GM23338 (cell line): ENCODE results near the gene GATAD2A. TPM values are rescaled to one million over a fixed set of nuclear protein-coding genes. Genes with fewer than 3 reads are reported as not detected.

Experiments
- ATAC-seq: fragments of 200-7000 bp; cut with Tn5 transposase; 3 replicates; pipeline ENCODE4 v1.9.1; 2020
- DNase-seq: peaks from one replicate; pipeline ENCODE4 v3.0.0-alpha.2; 2015; ENCODE audit warnings: low spot score
- H2AFZ ChIP-seq: fragments of 200-600 bp; sonication (generic); 2 replicates; pipeline ENCODE4 v1.8.0; 2016; ENCODE audit warnings: antibody characterized with exemption, mild to moderate bottlenecking, moderate library complexity
- H3F3A ChIP-seq: fragments of 200-600 bp; sonication (generic); replicated peaks from 2 replicates; pipeline ENCODE4 v1.8.0; 2017; ENCODE audit warnings: antibody characterized with exemption, mixed run types, low read depth
- H3K27ac ChIP-seq: fragments of 200-600 bp; sonication (generic); 2 replicates; pipeline ENCODE4 v1.6.1; 2016; ENCODE audit warnings: low read depth
- H3K27me3 ChIP-seq: fragments of 200-600 bp; sonication (generic); 2 replicates; pipeline ENCODE4 v1.8.0; 2016; ENCODE audit warnings: mild to moderate bottlenecking, mixed run types, moderate library complexity; ENCODE audit not compliant: insufficient read depth
- H3K36me3 ChIP-seq: fragments of 200-600 bp; sonication (generic); 2 replicates; pipeline ENCODE4 v1.8.0; 2016; ENCODE audit warnings: mild to moderate bottlenecking; ENCODE audit not compliant: insufficient read depth
- H3K4me1 ChIP-seq: fragments of 200-600 bp; sonication (generic); 2 replicates; pipeline ENCODE4 v1.8.0; 2016; ENCODE audit warnings: mild to moderate bottlenecking, moderate library complexity; ENCODE audit not compliant: insufficient read depth
- H3K4me2 ChIP-seq: fragments of 200-600 bp; sonication (generic); 2 replicates; pipeline ENCODE4 v1.7.1; 2017; ENCODE audit warnings: mixed run types
- H3K4me3 ChIP-seq: fragments of 200-600 bp; sonication (generic); 2 replicates; pipeline ENCODE4 v1.6.1; 2016; ENCODE audit warnings: mixed run types
- H3K79me2 ChIP-seq: fragments of 200-600 bp; sonication (generic); replicated peaks from 2 replicates; pipeline ENCODE4 v1.8.0; 2017; ENCODE audit warnings: mild to moderate bottlenecking; ENCODE audit not compliant: insufficient read depth
- H3K9me2 ChIP-seq: fragments of 200-600 bp; sonication (generic); 2 replicates; pipeline ENCODE4 v1.8.0; 2017; ENCODE audit not compliant: insufficient read depth
- H4K20me1 ChIP-seq: fragments of 200-600 bp; sonication (generic); replicated peaks from 2 replicates; pipeline ENCODE4 v1.8.0; 2017; ENCODE audit warnings: mild to moderate bottlenecking; ENCODE audit not compliant: insufficient read depth
- H3K27ac Mint-ChIP-seq: 2 replicates; pipeline ENCODE4 v1.8.0; 2020; ENCODE audit warnings: inconsistent platforms, mild to moderate bottlenecking, moderate library complexity, mixed read lengths
- H3K27me3 Mint-ChIP-seq: 3 replicates; pipeline ENCODE4 v1.8.0; 2022; ENCODE audit warnings: low read depth, mild to moderate bottlenecking, moderate library complexity, mixed read lengths, inconsistent platforms; ENCODE audit not compliant: insufficient read depth, poor library complexity
- H3K36me3 Mint-ChIP-seq: 3 replicates; pipeline ENCODE4 v1.8.0; 2021; ENCODE audit warnings: low read depth, mild to moderate bottlenecking, inconsistent platforms, moderate library complexity, mixed read lengths
- H3K4me1 Mint-ChIP-seq: 3 replicates; pipeline ENCODE4 v1.8.0; 2020; ENCODE audit warnings: mild to moderate bottlenecking, inconsistent platforms, mixed read lengths
- H3K4me3 Mint-ChIP-seq: 3 replicates; pipeline ENCODE4 v1.8.0; 2021; ENCODE audit warnings: moderate library complexity, mild to moderate bottlenecking, inconsistent platforms, mixed read lengths
- H3K9me3 Mint-ChIP-seq: 3 replicates; pipeline ENCODE4 v1.8.0; 2020; ENCODE audit warnings: moderate library complexity, mild to moderate bottlenecking, inconsistent platforms, mixed read lengths
- CREB1 ChIP-seq: fragments of 250-450 bp; sonication (Bioruptor Pico); IDR thresholded peaks from 2 replicates; pipeline ENCODE4 v1.5.0; 2020; ENCODE audit warnings: low read depth, mild to moderate bottlenecking, moderate library complexity
- ETS1 ChIP-seq: IDR thresholded peaks from 2 replicates; pipeline ENCODE4 v1.6.1; 2016; ENCODE audit warnings: antibody characterized with exemption
- EZH2 ChIP-seq: fragments of 200-600 bp; sonication (generic); IDR thresholded peaks from one replicate; pipeline ENCODE4 v1.8.0; 2017; ENCODE audit warnings: antibody characterized with exemption, mild to moderate bottlenecking, low read depth; ENCODE audit not compliant: unreplicated experiment
- EZH2phosphoT487 ChIP-seq: fragments of 200-600 bp; sonication (generic); IDR thresholded peaks from one replicate; pipeline ENCODE4 v1.8.1; 2018; ENCODE audit warnings: antibody characterized with exemption; ENCODE audit not compliant: unreplicated experiment
- JUNB ChIP-seq: IDR thresholded peaks from one replicate; pipeline ENCODE4 v1.6.1; 2016; ENCODE audit warnings: antibody characterized with exemption; ENCODE audit not compliant: unreplicated experiment
- NANOG ChIP-seq: IDR thresholded peaks from 2 replicates; pipeline ENCODE4 v1.6.1; 2016; ENCODE audit warnings: antibody characterized with exemption, borderline replicate concordance
- POLR2AphosphoS5 ChIP-seq: IDR thresholded peaks from 2 replicates; pipeline ENCODE4 v1.6.1; 2016; ENCODE audit warnings: antibody characterized with exemption, low read depth
- STAT1 ChIP-seq: IDR thresholded peaks from one replicate; pipeline ENCODE4 v1.6.1; 2016; ENCODE audit warnings: antibody characterized with exemption; ENCODE audit not compliant: unreplicated experiment
- ZNF114 ChIP-seq: fragments of 250-450 bp; sonication (Bioruptor Pico); IDR thresholded peaks from 2 replicates; pipeline ENCODE4 v1.5.0; 2020; ENCODE audit warnings: mild to moderate bottlenecking, moderate library complexity
- ZNF331 ChIP-seq: fragments of 250-450 bp; sonication (Bioruptor Pico); IDR thresholded peaks from 2 replicates; pipeline ENCODE4 v1.5.0; 2020; ENCODE audit warnings: low read depth, mild to moderate bottlenecking, moderate library complexity
- ZNF462 ChIP-seq: fragments of 250-450 bp; sonication (Bioruptor Pico); IDR thresholded peaks from 2 replicates; pipeline ENCODE4 v1.5.0; 2020; ENCODE audit warnings: mild to moderate bottlenecking, moderate library complexity
- polyA plus RNA-seq: library from polyadenylated mRNA; unstranded; fragments of >200 nt; fragmentation: Nextera tagmentation; extraction: Ambion mirVana; gene quantifications from 2 replicates; pipeline ENCODE4 v1.2.1, GENCODE V29; 2016
- total RNA-seq: library from RNA; depleted of rRNA; stranded (reverse); fragments of >200 nt; shearing (Covaris generic); gene quantifications from 2 replicates; pipeline ENCODE4 v1.2.3, GENCODE V29; 2014
- TF ChIP-seq, protein P1 (sequence below), 2 experiments: fragments of 200-600 bp in 1 of 2; sonication (generic) in 1 of 2; conservative IDR thresholded peaks; 2 replicates each; pipeline versions ENCODE4 v1.5.1 to v1.6.1; 2016 to 2017; ENCODE audit warnings: antibody characterized with exemption in 2 of 2, low read depth in 2 of 2, mild to moderate bottlenecking in 2 of 2, moderate library complexity in 1 of 2
- TF ChIP-seq, protein P2 (sequence below): IDR thresholded peaks from one replicate; pipeline ENCODE4 v1.6.1; 2018; ENCODE audit warnings: antibody characterized with exemption; ENCODE audit not compliant: unreplicated experiment

The GATAD2A gene
- total and polyA plus RNA-seq, 2 experiments from 2014 or later, result 40.0 to 151 TPM

DNA sequence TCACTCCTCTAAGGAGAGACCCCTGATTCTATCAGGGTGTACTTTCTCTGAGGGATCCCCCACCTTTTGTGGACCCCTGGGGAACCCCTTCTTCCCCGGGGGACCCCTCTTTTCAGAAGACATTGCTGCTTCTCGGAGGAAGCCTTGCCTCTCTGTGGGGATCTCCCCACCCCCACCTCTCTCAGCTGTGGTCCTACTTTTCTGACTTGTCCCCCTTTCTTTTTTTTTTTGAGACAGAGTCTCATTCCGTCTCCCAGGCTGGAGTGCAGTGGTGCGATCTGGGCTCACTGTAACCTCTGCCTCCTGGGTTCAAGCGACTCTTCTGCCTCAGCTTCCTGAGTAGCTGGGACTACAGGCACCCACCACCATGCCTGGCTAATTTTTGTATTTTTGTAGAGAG lies 18.4 kb upstream of the GATAD2A start:
- ATAC-seq (no peak), DNase-seq (no peak)
- Histone ChIP-seq H4K20me1 (no peaks in the 10 kb centered on the region; the same call in 1 of the 2 replicates), H3K27ac (no peak overlapping the region), H3K27me3 (peaks cover 9% of the 10 kb centered on the region; the same call in 1 of the 2 replicates), H3K79me2 (peaks cover 65% of the 10 kb centered on the region), H2AFZ (no peak overlapping the region), H3K4me2 (peak overlapping the region; percentile 99), H3K4me3 (peak overlapping the region; percentile 95), H3F3A (peaks cover 7% of the 10 kb centered on the region), H3K9me2 (0 out of 2 replicates have a peak, but pooled peaks cover 7% of the 10 kb centered on the region), H3K36me3 (no peaks in the 10 kb centered on the region), H3K4me1 (peaks cover 32% of the 10 kb centered on the region)
- Mint-ChIP-seq H3K36me3 (no peaks in the 10 kb centered on the region), H3K27ac (no peak overlapping the region), H3K4me3 (peak overlapping the region; percentile 88), H3K4me1 (peaks cover 34% of the 10 kb centered on the region), H3K9me3 (peaks cover 16% of the 10 kb centered on the region; the same call in 2 of the 3 replicates), H3K27me3 (peaks cover 22% of the 10 kb centered on the region)
- TF ChIP-seq POLR2AphosphoS5 (no peak), NANOG (no peak), JUNB (no peak), ZNF462 (CRISPR knock-in tag) (no peak), CREB1 (no peak), STAT1 (no peak), EZH2phosphoT487 (no peak), EZH2 (no peak), ZNF331 (CRISPR knock-in tag) (no peak), ZNF114 (no peak), ETS1 (no peak)
- TF ChIP-seq, protein P1, sequence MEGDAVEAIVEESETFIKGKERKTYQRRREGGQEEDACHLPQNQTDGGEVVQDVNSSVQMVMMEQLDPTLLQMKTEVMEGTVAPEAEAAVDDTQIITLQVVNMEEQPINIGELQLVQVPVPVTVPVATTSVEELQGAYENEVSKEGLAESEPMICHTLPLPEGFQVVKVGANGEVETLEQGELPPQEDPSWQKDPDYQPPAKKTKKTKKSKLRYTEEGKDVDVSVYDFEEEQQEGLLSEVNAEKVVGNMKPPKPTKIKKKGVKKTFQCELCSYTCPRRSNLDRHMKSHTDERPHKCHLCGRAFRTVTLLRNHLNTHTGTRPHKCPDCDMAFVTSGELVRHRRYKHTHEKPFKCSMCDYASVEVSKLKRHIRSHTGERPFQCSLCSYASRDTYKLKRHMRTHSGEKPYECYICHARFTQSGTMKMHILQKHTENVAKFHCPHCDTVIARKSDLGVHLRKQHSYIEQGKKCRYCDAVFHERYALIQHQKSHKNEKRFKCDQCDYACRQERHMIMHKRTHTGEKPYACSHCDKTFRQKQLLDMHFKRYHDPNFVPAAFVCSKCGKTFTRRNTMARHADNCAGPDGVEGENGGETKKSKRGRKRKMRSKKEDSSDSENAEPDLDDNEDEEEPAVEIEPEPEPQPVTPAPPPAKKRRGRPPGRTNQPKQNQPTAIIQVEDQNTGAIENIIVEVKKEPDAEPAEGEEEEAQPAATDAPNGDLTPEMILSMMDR (conservative IDR thresholded peaks at IDR 0.05; ENCODE audit: low read depth in 2 of 2), result no peak
- TF ChIP-seq, protein P2, sequence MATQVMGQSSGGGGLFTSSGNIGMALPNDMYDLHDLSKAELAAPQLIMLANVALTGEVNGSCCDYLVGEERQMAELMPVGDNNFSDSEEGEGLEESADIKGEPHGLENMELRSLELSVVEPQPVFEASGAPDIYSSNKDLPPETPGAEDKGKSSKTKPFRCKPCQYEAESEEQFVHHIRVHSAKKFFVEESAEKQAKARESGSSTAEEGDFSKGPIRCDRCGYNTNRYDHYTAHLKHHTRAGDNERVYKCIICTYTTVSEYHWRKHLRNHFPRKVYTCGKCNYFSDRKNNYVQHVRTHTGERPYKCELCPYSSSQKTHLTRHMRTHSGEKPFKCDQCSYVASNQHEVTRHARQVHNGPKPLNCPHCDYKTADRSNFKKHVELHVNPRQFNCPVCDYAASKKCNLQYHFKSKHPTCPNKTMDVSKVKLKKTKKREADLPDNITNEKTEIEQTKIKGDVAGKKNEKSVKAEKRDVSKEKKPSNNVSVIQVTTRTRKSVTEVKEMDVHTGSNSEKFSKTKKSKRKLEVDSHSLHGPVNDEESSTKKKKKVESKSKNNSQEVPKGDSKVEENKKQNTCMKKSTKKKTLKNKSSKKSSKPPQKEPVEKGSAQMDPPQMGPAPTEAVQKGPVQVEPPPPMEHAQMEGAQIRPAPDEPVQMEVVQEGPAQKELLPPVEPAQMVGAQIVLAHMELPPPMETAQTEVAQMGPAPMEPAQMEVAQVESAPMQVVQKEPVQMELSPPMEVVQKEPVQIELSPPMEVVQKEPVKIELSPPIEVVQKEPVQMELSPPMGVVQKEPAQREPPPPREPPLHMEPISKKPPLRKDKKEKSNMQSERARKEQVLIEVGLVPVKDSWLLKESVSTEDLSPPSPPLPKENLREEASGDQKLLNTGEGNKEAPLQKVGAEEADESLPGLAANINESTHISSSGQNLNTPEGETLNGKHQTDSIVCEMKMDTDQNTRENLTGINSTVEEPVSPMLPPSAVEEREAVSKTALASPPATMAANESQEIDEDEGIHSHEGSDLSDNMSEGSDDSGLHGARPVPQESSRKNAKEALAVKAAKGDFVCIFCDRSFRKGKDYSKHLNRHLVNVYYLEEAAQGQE, result no peak
